Activated CD8-positive, alpha-beta memory T cell treated with anti-CD3 and anti-CD28 coated beads for 36 hours (primary cell): Measurements from ENCODE around the gene UBC. TPM values are rescaled to one million over a fixed set of nuclear protein-coding genes. Genes with fewer than 3 reads are reported as not detected.
"Not testable (repeated sequence)": the region's sequence is repeated elsewhere in the genome, so short reads cannot be mapped to it uniquely, and the experiment has no call there.

Experiments used
- CTCF ChIA-PET: fragments of 350-600 bp; sonication (Branson Sonifier 250); formaldehyde crosslinking; loops from one replicate; lab custom pipeline; 2021; ENCODE audit warnings: antibody characterized with exemption; lab: Charles Lee
- POLR2A ChIA-PET: fragments of 350-600 bp; sonication (Branson Sonifier 250); formaldehyde crosslinking; loops from one replicate; lab custom pipeline; 2021; ENCODE audit warnings: antibody characterized with exemption; lab: Charles Lee
- total RNA-seq, 2 experiments: library from RNA; stranded (reverse); gene quantifications; one replicate each; pipeline ENCODE4 v1.2.3, GENCODE V29; 2021

Gene UBC
- total RNA-seq, 2 experiments from 2014 or later: 730 to 758 TPM

GRCh38 chr12:124920353-124920935 is 6.0 kb upstream of the UBC start:
- ChIA-PET CTCF (interaction anchor here (1.8 to 13.5 kb wide), 4 partner anchors 8 to 17 kb away, joined by 8 to 150 read pairs (median 16); no protein-coding TSS in a partner anchor), POLR2A (interaction anchor here (0.6 to 1.4 kb wide), 3 partner anchors 9 to 19 kb away, joined by 3 to 8 read pairs (median 7); no protein-coding TSS in a partner anchor)

GRCh38 chr12:124919521-124920352 is 5.3 kb upstream of the UBC start:
- CTCF ChIA-PET: interaction anchor here (1.8 to 13.5 kb wide), 4 partner anchors 8 to 18 kb away, joined by 8 to 150 read pairs (median 16); no protein-coding TSS in a partner anchor
- POLR2A ChIA-PET: interaction anchor here (0.6 to 1.4 kb wide), 5 partner anchors 8 to 948 kb away, joined by 3 to 8 read pairs (median 5); no protein-coding TSS in a partner anchor

GRCh38 chr12:124918622-124918988 is 4.2 kb upstream of the UBC start:
- ChIA-PET CTCF (interaction anchor here (1.8 to 13.5 kb wide), 4 partner anchors 9 to 19 kb away, joined by 8 to 150 read pairs (median 16); no protein-coding TSS in a partner anchor), POLR2A (interaction anchor here (1.3 to 3.5 kb wide), 3 partner anchors 9 to 22 kb away, joined by 4 to 13 read pairs (median 7); no protein-coding TSS in a partner anchor)

- POLR2A ChIA-PET: interaction anchor here (1.4 to 3.5 kb wide), 2 partner anchors 10 to 22 kb away, joined by 7 to 13 read pairs; no protein-coding TSS in a partner anchor
- CTCF ChIA-PET: interaction anchor here (0.8 to 13.5 kb wide), 5 partner anchors 8 to 19 kb away, joined by 3 to 150 read pairs (median 8); no protein-coding TSS in a partner anchor
Measured at GRCh38 chr12:124917841-124918621, 3.6 kb upstream of the UBC start.

GRCh38 chr12:124917135-124917840 is 2.8 kb upstream of the UBC start:
- CTCF ChIA-PET: interaction anchor here (0.6 to 13.5 kb wide), 5 partner anchors 9 to 24 kb away, joined by 3 to 150 read pairs (median 5); no protein-coding TSS in a partner anchor
- POLR2A ChIA-PET: interaction anchor here (1.4 to 3.5 kb wide), 2 partner anchors 11 to 23 kb away, joined by 7 to 13 read pairs; no protein-coding TSS in a partner anchor

- ChIA-PET POLR2A (interaction anchor here (0.6 to 3.5 kb wide), 2 partner anchors 12 to 24 kb away, joined by 5 to 13 read pairs; no protein-coding TSS in a partner anchor), CTCF (interaction anchor here (1.5 to 13.5 kb wide), 2 partner anchors 11 to 21 kb away, joined by 11 to 150 read pairs; no protein-coding TSS in a partner anchor)
Measured at GRCh38 chr12:124916374-124917134, 2.1 kb upstream of the UBC start.

- ChIA-PET POLR2A (interaction anchor here (0.6 to 3.5 kb wide), 3 partner anchors 13 to 27 kb away, joined by 4 to 13 read pairs (median 5); no protein-coding TSS in a partner anchor), CTCF (interaction anchor here (1.3 to 13.5 kb wide), 5 partner anchors 9 to 22 kb away, joined by 4 to 150 read pairs (median 6); no protein-coding TSS in a partner anchor)
Measured at GRCh38 chr12:124915239-124916236, 1.1 kb upstream of the UBC start.

GRCh38 chr12:124913474-124914391 is 717 bp downstream of the UBC start:
- POLR2A ChIA-PET: interaction anchor here (1.3 to 1.5 kb wide), 3 partner anchors 14 to 26 kb away, joined by 6 to 18 read pairs (median 8); no protein-coding TSS in a partner anchor
- CTCF ChIA-PET: interaction anchor here (0.6 to 13.5 kb wide), 7 partner anchors 9 to 463 kb away, joined by 3 to 150 read pairs (median 3); no protein-coding TSS in a partner anchor

GRCh38 chr12:124912529-124913287 is 1.7 kb downstream of the UBC start:
- POLR2A ChIA-PET, CTCF ChIA-PET: not testable (repeated sequence)

GRCh38 chr12:124911521-124911920 is 2.9 kb downstream of the UBC start:
- ChIA-PET CTCF (interaction anchor here (0.6 to 2.8 kb wide), 2 partner anchors 29 to 30 kb away, joined by 3 to 19 read pairs; no protein-coding TSS in a partner anchor), POLR2A (interaction anchor here (0.7 to 1.5 kb wide), 3 partner anchors 8 to 874 kb away, joined by 4 to 8 read pairs (median 7); no protein-coding TSS in a partner anchor)

GRCh38 chr12:124910561-124911478 is 3.6 kb downstream of the UBC start:
- POLR2A ChIA-PET: interaction anchor here (0.7 to 1.5 kb wide), 4 partner anchors 9 to 873 kb away, joined by 4 to 12 read pairs (median 6); no protein-coding TSS in a partner anchor
- CTCF ChIA-PET: interaction anchor here (1.0 to 3.0 kb wide), 3 partner anchors 9 to 29 kb away, joined by 3 to 19 read pairs (median 9); no protein-coding TSS in a partner anchor

GRCh38 chr12:124909831-124910560 is 4.5 kb downstream of the UBC start:
- ChIA-PET CTCF (interaction anchor here (0.5 to 3.0 kb wide), 4 partner anchors 10 to 30 kb away, joined by 3 to 19 read pairs (median 6); no protein-coding TSS in a partner anchor), POLR2A (interaction anchor here (1.0 to 1.5 kb wide), 2 partner anchors 10 to 30 kb away, joined by 8 to 12 read pairs; no protein-coding TSS in a partner anchor)
